Measurements from ENCODE around the gene MYOM3. TPM values are rescaled to one million over a fixed set of nuclear protein-coding genes. Genes with fewer than 3 reads are reported as not detected.

The MYOM3 gene
- total RNA-seq, 1 donor from 2014 or later: not detected

DNA sequence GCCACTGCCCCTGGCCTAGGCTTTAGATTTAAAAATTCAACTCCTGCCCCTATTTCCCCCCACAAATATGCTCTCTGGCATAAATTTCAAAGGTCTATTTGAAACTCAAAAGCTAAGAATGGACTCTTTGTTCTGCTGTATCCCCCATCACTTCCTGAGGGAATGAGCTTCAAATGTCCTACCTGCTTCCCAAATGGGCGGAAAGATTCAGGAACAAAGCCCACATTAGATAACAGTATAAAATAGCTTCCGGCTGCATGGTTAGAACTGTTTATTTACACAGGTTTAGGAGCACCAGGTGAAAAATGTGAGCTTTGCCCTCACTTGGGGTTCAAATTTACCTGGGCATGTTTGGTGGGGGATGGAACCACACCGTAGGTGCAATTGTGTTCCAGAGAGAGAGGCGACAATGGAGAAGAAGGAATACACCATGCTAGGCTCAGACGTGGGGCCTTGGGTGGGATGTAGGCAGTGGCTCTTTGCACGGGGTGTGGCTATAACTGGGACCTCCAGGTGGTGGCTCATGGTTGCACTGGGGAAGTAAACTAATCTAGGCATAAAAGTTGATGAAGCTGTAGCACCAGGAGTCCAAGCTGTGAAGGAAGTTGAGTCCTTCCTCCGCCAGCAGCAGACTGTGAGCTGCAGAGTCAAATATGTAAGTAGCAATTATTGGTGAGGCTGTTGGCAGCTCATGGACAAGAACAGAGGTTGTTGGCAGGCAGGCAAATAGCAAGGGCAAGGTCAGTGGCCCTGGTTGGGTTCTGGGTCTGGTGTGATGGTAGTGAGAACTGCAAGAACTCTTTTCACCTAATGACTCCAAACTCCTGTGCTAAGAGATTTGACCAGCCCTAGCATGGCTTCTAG, 90.3 kb downstream of the MYOM3 start:
- no peaks in the 10 kb centered on the region for H3K36me3 Mint-ChIP-seq (ENCODE audit: unreplicated experiment)
- H3K9me3 Mint-ChIP-seq (ENCODE audit: unreplicated experiment): peaks cover 1% of the 10 kb centered on the region
- H3K27ac Mint-ChIP-seq (ENCODE audit: unreplicated experiment): no peak overlapping the region
- peaks cover 2% of the 10 kb centered on the region for H3K27me3 Mint-ChIP-seq (ENCODE audit: unreplicated experiment)
- H3K4me1 Mint-ChIP-seq (ENCODE audit: low read depth, unreplicated experiment): no peaks in the 10 kb centered on the region
- H3K4me3 Mint-ChIP-seq (ENCODE audit: unreplicated experiment): no peak overlapping the region
- TF ChIP-seq, protein P1, sequence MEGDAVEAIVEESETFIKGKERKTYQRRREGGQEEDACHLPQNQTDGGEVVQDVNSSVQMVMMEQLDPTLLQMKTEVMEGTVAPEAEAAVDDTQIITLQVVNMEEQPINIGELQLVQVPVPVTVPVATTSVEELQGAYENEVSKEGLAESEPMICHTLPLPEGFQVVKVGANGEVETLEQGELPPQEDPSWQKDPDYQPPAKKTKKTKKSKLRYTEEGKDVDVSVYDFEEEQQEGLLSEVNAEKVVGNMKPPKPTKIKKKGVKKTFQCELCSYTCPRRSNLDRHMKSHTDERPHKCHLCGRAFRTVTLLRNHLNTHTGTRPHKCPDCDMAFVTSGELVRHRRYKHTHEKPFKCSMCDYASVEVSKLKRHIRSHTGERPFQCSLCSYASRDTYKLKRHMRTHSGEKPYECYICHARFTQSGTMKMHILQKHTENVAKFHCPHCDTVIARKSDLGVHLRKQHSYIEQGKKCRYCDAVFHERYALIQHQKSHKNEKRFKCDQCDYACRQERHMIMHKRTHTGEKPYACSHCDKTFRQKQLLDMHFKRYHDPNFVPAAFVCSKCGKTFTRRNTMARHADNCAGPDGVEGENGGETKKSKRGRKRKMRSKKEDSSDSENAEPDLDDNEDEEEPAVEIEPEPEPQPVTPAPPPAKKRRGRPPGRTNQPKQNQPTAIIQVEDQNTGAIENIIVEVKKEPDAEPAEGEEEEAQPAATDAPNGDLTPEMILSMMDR (IDR thresholded peaks at IDR 0.05; ENCODE audit: partially characterized antibody, unreplicated experiment): no peak
- DNase-seq: no peak

DNA sequence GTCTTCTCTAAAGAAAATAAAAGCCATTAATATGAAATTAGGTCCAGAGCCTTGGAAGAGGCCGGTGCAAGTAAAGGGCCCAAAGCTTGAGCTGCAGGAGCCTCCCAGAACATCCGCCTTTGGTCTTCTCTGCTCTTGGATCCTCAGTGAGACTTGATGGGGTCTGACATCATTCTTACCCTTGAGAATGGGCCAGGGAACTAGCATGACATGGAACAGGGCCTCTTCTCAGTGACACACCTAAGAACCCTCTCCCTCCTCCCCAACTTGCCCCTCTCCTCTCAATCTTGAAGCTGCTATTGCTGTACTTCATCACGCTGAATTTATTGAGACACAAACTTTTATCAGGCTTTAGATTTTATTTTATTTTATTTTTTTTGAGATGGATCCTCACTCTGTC, 91.5 kb downstream of the MYOM3 start:
- no peak overlapping the region for H3K27ac Mint-ChIP-seq (ENCODE audit: unreplicated experiment)
- no peak overlapping the region for H3K4me3 Mint-ChIP-seq (ENCODE audit: unreplicated experiment)
- DNase-seq: no peak
- peaks cover 1% of the 10 kb centered on the region for H3K9me3 Mint-ChIP-seq (ENCODE audit: unreplicated experiment)
- no peaks in the 10 kb centered on the region for H3K4me1 Mint-ChIP-seq (ENCODE audit: low read depth, unreplicated experiment)
- peaks cover 2% of the 10 kb centered on the region for H3K27me3 Mint-ChIP-seq (ENCODE audit: unreplicated experiment)
- TF ChIP-seq, protein P1 (IDR thresholded peaks at IDR 0.05; ENCODE audit: partially characterized antibody, unreplicated experiment): no peak
- no peaks in the 10 kb centered on the region for H3K36me3 Mint-ChIP-seq (ENCODE audit: unreplicated experiment)

DNA sequence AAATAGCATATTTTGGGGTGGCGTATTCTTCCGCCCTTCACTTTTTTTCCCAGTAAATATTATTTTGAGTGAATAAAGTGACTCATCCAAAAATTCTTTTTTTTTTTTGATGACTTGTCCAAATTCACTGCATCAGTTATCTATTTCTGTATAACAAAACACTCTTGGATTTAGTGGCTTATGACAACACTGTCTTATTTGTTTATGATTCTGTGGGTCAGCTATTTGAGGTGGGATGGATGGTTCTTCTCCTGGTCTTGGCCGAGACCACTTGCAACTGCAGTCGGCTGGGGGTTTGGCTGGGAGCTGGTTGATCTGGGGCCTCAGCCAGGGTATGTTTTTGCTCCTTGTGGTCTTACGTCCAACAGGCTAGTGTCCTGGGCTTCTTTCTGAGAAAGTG, 91.9 kb downstream of the MYOM3 start:
- H3K27ac Mint-ChIP-seq (ENCODE audit: unreplicated experiment): no peak overlapping the region
- H3K9me3 Mint-ChIP-seq (ENCODE audit: unreplicated experiment): peaks cover 1% of the 10 kb centered on the region
- TF ChIP-seq, protein P1 (IDR thresholded peaks at IDR 0.05; ENCODE audit: partially characterized antibody, unreplicated experiment): no peak
- no peak for DNase-seq
- H3K27me3 Mint-ChIP-seq (ENCODE audit: unreplicated experiment): peaks cover 2% of the 10 kb centered on the region
- H3K4me3 Mint-ChIP-seq (ENCODE audit: unreplicated experiment): no peak overlapping the region
- H3K36me3 Mint-ChIP-seq (ENCODE audit: unreplicated experiment): no peaks in the 10 kb centered on the region
- no peaks in the 10 kb centered on the region for H3K4me1 Mint-ChIP-seq (ENCODE audit: low read depth, unreplicated experiment)

DNA sequence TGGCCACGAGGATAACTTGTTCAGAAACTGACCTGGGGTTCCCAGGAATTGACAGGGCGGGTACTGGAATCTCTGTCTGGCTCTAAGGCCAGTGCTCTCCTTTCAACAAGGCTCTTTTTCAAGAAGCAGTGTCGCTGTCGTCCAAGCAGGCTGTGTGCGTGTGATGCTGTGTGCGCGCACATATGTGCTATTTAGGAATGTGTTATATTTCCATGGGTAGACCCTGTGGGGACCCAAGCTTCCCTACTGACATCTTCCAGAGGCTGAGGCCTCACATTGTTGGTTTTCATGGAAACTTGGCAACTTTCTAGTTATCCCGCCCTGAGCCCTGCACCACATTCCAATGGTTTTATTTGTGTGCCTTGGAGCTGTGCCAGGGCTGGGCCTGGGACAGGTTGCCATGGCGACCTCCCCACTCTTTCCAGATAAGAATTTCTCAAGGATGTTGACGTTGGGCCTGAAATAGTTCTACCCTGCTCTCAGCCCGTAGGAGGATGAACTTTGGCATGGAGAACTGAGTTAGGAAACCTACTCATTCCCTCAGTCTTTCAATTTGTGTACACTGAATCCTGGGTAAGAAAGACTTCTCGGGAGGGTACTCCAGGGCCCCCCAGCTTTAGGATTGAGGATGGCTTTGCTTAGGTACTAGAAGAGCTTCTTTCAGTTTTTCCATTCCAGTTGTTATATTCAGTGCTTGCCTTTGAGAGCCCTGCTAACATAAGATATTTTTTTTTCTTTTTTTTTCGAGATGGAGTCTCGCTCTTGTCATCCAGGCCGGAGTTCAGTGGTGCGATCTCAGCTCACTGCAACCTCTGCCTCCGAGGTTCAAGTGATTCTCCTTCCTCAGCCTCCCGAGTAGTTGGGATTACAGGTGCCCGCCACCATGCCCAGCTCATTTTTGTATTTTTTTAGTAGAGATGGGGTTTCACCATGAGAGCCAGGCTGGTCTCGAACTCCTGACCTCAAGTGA, 93.0 kb downstream of the MYOM3 start:
- Mint-ChIP-seq H3K4me1 (ENCODE audit: low read depth, unreplicated experiment) (no peaks in the 10 kb centered on the region), H3K4me3 (ENCODE audit: unreplicated experiment) (no peak overlapping the region), H3K9me3 (ENCODE audit: unreplicated experiment) (peaks cover 1% of the 10 kb centered on the region), H3K36me3 (ENCODE audit: unreplicated experiment) (no peaks in the 10 kb centered on the region), H3K27me3 (ENCODE audit: unreplicated experiment) (peaks cover 2% of the 10 kb centered on the region), H3K27ac (ENCODE audit: unreplicated experiment) (no peak overlapping the region)
- TF ChIP-seq, protein P1 (IDR thresholded peaks at IDR 0.05; ENCODE audit: partially characterized antibody, unreplicated experiment): no peak
- DNase-seq: no peak

Measured in glutamatergic neuron (in vitro differentiated cells).